C4-2B (cell line): Measurements from ENCODE around the gene ZNF366.

Experiments
- ZFX ChIP-seq: fragments of 450-650 bp; IDR thresholded peaks from 2 replicates; pipeline ENCODE4 v1.6.1; 2017
- TF ChIP-seq, protein P1 (sequence below): fragments of 450-650 bp; conservative IDR thresholded peaks from 2 replicates; pipeline ENCODE4 v1.5.1; 2017; ENCODE audit warnings: mild to moderate bottlenecking

DNA sequence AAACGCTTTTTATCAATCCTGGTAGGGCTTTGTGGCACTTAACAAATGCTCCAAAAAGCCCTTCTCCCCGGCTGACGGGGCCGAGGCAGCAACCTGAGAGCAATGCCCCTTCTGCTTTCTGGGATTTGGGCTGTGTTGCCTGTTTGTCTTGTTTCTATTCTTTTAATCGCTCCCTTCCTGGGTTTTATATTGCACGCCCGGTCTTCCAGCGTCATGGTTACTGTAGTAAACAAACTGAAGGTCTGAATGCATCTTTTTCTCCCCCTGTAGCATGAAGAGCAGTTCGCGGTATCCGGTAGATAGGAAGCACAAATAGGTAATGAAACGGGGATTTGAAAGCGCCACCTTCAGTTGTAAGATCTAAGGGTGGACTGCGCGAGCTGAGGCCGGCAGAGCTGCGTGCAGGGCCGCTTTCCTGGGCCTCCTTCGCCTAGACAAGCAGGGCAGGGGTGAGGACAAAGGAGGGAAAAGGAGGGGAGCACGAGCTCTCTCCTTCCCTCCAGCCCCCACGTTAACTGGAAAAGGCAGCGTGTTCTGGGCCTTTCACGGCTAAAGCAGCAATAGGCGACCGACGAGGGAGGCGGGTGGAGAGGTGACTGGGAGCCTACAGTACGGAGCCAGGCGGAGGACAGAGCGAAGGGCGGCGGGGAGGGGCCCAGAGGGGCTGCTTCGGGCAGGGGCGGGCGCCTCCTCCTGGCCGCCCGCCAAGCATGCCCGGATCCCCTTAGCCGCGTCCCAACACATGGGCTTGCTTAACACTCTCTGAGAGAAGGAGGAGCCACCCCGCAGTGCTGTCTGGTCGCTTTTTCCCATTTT, 49.3 kb upstream of the ZNF366 start:
- TF ChIP-seq, protein P1, sequence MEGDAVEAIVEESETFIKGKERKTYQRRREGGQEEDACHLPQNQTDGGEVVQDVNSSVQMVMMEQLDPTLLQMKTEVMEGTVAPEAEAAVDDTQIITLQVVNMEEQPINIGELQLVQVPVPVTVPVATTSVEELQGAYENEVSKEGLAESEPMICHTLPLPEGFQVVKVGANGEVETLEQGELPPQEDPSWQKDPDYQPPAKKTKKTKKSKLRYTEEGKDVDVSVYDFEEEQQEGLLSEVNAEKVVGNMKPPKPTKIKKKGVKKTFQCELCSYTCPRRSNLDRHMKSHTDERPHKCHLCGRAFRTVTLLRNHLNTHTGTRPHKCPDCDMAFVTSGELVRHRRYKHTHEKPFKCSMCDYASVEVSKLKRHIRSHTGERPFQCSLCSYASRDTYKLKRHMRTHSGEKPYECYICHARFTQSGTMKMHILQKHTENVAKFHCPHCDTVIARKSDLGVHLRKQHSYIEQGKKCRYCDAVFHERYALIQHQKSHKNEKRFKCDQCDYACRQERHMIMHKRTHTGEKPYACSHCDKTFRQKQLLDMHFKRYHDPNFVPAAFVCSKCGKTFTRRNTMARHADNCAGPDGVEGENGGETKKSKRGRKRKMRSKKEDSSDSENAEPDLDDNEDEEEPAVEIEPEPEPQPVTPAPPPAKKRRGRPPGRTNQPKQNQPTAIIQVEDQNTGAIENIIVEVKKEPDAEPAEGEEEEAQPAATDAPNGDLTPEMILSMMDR: no peak
- TF ChIP-seq ZFX: no peak
